GF-D8 (cell line): ENCODE data around the gene CLIP1.

Experiments used
- DNase-seq: peaks from one replicate; lab custom pipeline; 2025; lab: John Stamatoyannopoulos, UW

CLIP1 gene

GRCh38 chr12:122355706-122356105 lies 66.8 kb downstream of the CLIP1 start:
- no peak for DNase-seq

GRCh38 chr12:122354958-122355641 lies 67.4 kb downstream of the CLIP1 start:
- DNase-seq: no peak

- DNase-seq: no peak
Measured at GRCh38 chr12:122352394-122352793, 70.1 kb downstream of the CLIP1 start.

- no peak for DNase-seq
Measured at GRCh38 chr12:122350141-122350848, 72.2 kb downstream of the CLIP1 start.

GRCh38 chr12:122349078-122349477 lies 73.4 kb downstream of the CLIP1 start:
- no peak for DNase-seq

GRCh38 chr12:122348505-122348904 lies 74.0 kb downstream of the CLIP1 start:
- no peak for DNase-seq

GRCh38 chr12:122346054-122346453 lies 76.4 kb downstream of the CLIP1 start:
- DNase-seq: no peak

GRCh38 chr12:122345042-122345441 lies 77.4 kb downstream of the CLIP1 start:
- no peak for DNase-seq

- DNase-seq: no peak
Measured at GRCh38 chr12:122336015-122336946, 86.2 kb downstream of the CLIP1 start.

GRCh38 chr12:122333142-122334087 lies 89.1 kb downstream of the CLIP1 start:
- DNase-seq: no peak

GRCh38 chr12:122327494-122328385 lies 94.7 kb downstream of the CLIP1 start:
- no peak for DNase-seq

GRCh38 chr12:122327014-122327413 lies 95.5 kb downstream of the CLIP1 start:
- DNase-seq: no peak

- no peak for DNase-seq
Measured at GRCh38 chr12:122326586-122326985, 95.9 kb downstream of the CLIP1 start.

- DNase-seq: no peak
Measured at GRCh38 chr12:122323311-122324019, 99.0 kb downstream of the CLIP1 start.

- DNase-seq: no peak
Measured at GRCh38 chr12:122322501-122322900, 100.0 kb downstream of the CLIP1 start.

GRCh38 chr12:122318607-122319605 lies 103.6 kb downstream of the CLIP1 start:
- DNase-seq: no peak

GRCh38 chr12:122312926-122313325 lies 109.5 kb downstream of the CLIP1 start:
- DNase-seq: no peak

- no peak for DNase-seq
Measured at GRCh38 chr12:122311696-122312095, 110.8 kb downstream of the CLIP1 start.
